ENCODE data around the gene ENGASE. TPM values are rescaled to one million over a fixed set of nuclear protein-coding genes. Genes with fewer than 3 reads are reported as not detected.

ENGASE gene
- total RNA-seq, 4 donors from 2014 or later = 57.6 to 336 (median 223) TPM

- no peak overlapping the region for H3K27ac ChIP-seq
- TF ChIP-seq, protein P1, sequence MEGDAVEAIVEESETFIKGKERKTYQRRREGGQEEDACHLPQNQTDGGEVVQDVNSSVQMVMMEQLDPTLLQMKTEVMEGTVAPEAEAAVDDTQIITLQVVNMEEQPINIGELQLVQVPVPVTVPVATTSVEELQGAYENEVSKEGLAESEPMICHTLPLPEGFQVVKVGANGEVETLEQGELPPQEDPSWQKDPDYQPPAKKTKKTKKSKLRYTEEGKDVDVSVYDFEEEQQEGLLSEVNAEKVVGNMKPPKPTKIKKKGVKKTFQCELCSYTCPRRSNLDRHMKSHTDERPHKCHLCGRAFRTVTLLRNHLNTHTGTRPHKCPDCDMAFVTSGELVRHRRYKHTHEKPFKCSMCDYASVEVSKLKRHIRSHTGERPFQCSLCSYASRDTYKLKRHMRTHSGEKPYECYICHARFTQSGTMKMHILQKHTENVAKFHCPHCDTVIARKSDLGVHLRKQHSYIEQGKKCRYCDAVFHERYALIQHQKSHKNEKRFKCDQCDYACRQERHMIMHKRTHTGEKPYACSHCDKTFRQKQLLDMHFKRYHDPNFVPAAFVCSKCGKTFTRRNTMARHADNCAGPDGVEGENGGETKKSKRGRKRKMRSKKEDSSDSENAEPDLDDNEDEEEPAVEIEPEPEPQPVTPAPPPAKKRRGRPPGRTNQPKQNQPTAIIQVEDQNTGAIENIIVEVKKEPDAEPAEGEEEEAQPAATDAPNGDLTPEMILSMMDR (IDR thresholded peaks at IDR 0.05) = no peak
- TF ChIP-seq POLR2A (IDR thresholded peaks at IDR 0.05) = no peak
- DNase-seq = peak in 1 of 3 donors; percentile 44
These were observed 38.0 kb upstream of the ENGASE start for GRCh38 chr17:79036596-79036995.

DNA sequence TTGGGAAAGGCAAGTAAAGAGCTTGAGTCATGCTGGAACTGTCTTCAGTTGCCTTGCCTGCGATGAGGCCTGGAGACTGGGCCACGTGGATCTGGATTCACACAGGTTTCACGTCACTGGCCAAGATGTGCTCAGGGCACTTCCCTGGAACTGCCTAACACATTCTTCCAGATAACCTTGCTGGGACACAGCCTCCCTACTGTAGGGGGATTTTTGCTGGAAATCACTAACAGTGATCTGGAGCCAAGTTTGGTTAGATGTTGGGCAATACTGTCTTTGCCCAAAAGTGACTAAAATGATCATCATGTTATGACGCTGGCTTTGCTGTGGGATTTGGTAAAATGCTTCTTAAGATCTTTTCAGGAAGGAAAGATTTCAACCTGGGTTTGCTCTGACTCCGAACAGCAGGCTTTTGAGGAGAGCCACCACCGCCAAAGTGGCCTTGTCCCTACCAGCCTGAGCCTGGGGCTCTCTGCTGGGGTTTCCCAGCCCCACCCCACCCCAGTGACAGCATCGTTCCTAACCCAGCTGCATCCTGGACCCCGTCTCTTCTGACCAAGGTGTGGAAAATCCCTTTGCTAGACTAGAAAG is 36.0 kb upstream of the ENGASE start:
- Histone ChIP-seq H3K9me3 (no peaks in the 10 kb centered on the region), H3K4me1 (peaks cover 0 to 18% (median 2%) of the 10 kb centered on the region in 4 donors), H3K4me3 (no peak overlapping the region), H3K27ac (peak overlapping the region in 2 of 4 donors; percentile 21 to 25), H3K36me3 (no peaks in the 10 kb centered on the region), H3K27me3 (no peaks in the 10 kb centered on the region)
- TF ChIP-seq, protein P1 (IDR thresholded peaks at IDR 0.05) = no peak
- no peak for TF ChIP-seq POLR2A (IDR thresholded peaks at IDR 0.05)
- DNase-seq = peak in 2 of 3 donors; percentile 26 to 58

More at GRCh38 chr17:79036596-79036995, 38.0 kb upstream of the ENGASE start:
- no peaks in the 10 kb centered on the region for H3K9me3 ChIP-seq
- no peaks in the 10 kb centered on the region for H3K36me3 ChIP-seq
- H3K4me3 ChIP-seq = no peak overlapping the region
- H3K4me1 ChIP-seq = peaks cover 0 to 19% (median 2%) of the 10 kb centered on the region in 4 donors
- H3K27me3 ChIP-seq = no peaks in the 10 kb centered on the region

DNA sequence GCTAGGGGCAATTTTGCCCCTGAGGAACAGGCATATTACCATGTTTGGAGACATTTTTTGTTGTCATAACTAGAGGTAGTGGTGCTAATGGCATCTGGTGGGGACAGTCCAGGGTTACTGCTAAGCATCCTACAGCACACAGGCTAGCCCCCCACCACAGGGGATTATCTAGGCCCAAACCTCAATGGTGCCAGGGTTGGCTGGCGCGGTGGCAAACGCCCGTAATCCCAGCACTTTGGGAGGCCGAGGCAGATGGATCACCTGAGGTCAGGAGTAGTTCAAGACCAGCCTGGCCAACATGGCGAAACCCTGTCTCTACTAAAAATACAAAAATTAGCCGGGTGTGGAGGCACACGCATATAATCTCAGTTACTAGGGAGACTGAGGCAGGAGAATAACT is 35.5 kb upstream of the ENGASE start:
- H3K4me3 ChIP-seq = no peak overlapping the region

GRCh38 chr17:79039886-79040285 is 34.7 kb upstream of the ENGASE start:
- Histone ChIP-seq H3K4me1 (peaks cover 0 to 8% (median 0%) of the 10 kb centered on the region in 4 donors), H3K4me3 (no peak overlapping the region), H3K9me3 (no peaks in the 10 kb centered on the region), H3K27me3 (no peaks in the 10 kb centered on the region), H3K36me3 (no peaks in the 10 kb centered on the region), H3K27ac (no peak overlapping the region)
- TF ChIP-seq POLR2A (IDR thresholded peaks at IDR 0.05) = no peak
- TF ChIP-seq, protein P1 (IDR thresholded peaks at IDR 0.05) = no peak
- peak in 2 of 3 donors; percentile 6 to 23 for DNase-seq

More for the DNA sequence above, 35.5 kb upstream of the ENGASE start:
- Histone ChIP-seq H3K27ac (peak overlapping the region in 1 of 4 donors; percentile 21), H3K9me3 (no peaks in the 10 kb centered on the region), H3K36me3 (no peaks in the 10 kb centered on the region), H3K27me3 (no peaks in the 10 kb centered on the region), H3K4me1 (peaks cover 0 to 12% (median 2%) of the 10 kb centered on the region in 4 donors)
- TF ChIP-seq, protein P1 (IDR thresholded peaks at IDR 0.05) = no peak
- TF ChIP-seq POLR2A (IDR thresholded peaks at IDR 0.05) = no peak
- peak in 2 of 3 donors; percentile 11 to 31 for DNase-seq

- Histone ChIP-seq H3K27me3 (no peaks in the 10 kb centered on the region), H3K4me1 (peaks cover 0 to 8% (median 0%) of the 10 kb centered on the region in 4 donors), H3K4me3 (no peak overlapping the region), H3K27ac (no peak overlapping the region), H3K9me3 (no peaks in the 10 kb centered on the region), H3K36me3 (no peaks in the 10 kb centered on the region)
- DNase-seq = peak in 1 of 3 donors; percentile 34
- TF ChIP-seq POLR2A (IDR thresholded peaks at IDR 0.05) = no peak
- TF ChIP-seq, protein P1 (IDR thresholded peaks at IDR 0.05) = no peak
These were observed 33.5 kb upstream of the ENGASE start for GRCh38 chr17:79041041-79041570.

Data from Peyer's patch (tissue), 4 donors.